Muscle of back (tissue), 13 donors: ENCODE data around the gene CCDC74B. TPM values are rescaled to one million over a fixed set of nuclear protein-coding genes. Genes with fewer than 3 reads are reported as not detected.
"Not testable (repeated sequence)": the region's sequence is repeated elsewhere in the genome, so short reads cannot be mapped to it uniquely, and the experiment has no call there.

Experiments used
- DNase-seq, 3 donors: peaks; one replicate each; pipeline versions ENCODE4 v3.0.0 to v3.0.0-alpha.2; 2013
- long read RNA-seq, 9 donors: transcript quantifications; one replicate each; lab custom pipeline, GENCODE V29; 2026
- polyA plus RNA-seq, 10 donors: library from polyadenylated mRNA; unstranded; fragments of 120-200 nt; gene quantifications; one replicate each; pipeline ENCODE4 v1.2.1, GENCODE V29; 2013; ENCODE audit not compliant: insufficient read length in 10 of 10

The CCDC74B gene
- 1 to 10 TPM in 7 of 10 donors, under 1 TPM in 3; 0.59 to 3.0 (median 1.7) TPM for polyA plus RNA-seq
- long read RNA-seq, donor 1: 0 reads
- long read RNA-seq, donor 2: 0 reads
- long read RNA-seq, donor 3: 0 reads
- long read RNA-seq, donor 4: 0 reads
- long read RNA-seq, donor 5: 0 reads
- long read RNA-seq, donor 6: 0 reads
- long read RNA-seq, donor 7, partial matches to known transcripts: 0 of 1 reads
- long read RNA-seq, donor 7, other reads (novel, unspliced or antisense): 0 of 1 reads
- long read RNA-seq, donor 8: 0 reads
- long read RNA-seq, donor 9: 0 reads

DNA sequence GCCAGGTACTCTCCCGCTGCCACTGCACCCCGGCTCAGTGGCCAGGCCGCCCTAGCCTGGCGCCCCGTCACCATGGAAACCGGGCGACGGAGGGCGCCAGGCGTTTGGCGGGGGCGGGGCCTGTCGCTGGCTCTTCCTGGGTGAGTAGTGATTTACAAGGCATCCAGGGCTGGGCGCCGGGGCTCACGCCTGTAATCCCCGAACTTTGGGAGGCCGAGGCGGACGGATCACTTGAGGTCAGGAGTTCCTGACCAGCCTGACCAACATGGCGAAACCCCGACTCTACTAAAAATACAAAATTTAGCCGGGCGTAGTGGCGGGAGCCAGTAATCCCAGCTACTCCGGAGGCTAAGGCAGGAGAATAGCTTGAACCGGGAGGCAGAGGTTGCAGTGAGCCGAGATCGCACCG, at the start of gene CCDC74B:
Gene CCDC74B (minus strand): TSS at position 107 of the 409 bp plus-strand sequence. CDS start 116 bp downstream, outside the sequence.
- peak; percentile 16 to 35 (median 16) for DNase-seq

DNA sequence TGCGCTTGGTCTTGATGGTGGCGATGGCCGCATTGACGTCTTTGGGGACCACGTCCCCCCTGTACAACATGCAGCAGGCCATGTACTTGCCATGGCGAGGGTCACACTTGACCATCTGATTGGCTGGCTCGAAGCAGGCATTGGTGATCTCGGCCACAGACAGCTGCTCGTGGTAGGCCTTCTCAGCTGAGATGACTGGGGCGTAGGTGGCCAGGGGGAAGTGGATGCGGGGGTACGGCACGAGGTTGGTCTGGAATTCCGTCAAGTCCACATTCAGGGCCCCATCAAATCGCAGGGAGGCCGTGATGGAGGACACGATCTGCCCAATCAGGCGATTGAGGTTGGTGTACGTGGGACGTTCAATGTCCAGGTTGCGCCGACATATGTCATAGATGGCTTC, 48.9 kb upstream of the CCDC74B start:
- not testable (repeated sequence) for DNase-seq

DNA sequence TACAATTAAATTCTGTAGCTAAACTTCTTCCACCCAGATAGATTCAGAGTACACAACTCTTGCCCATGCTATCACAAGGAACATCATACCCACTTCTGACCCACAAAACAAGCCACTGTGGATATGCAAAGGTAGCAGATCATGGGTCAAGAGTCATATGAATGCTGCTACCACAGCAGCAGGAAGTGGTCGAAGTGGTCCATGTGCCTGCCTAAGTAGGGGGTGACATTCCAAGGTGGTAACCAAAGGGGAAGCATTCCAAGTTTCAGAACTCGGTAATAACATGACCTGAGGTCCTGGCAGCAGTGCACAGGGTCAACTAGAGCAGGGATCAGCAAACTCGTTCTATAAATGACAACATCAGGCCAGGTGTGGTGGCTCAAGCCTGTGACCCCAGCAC, 47.5 kb upstream of the CCDC74B start:
- not testable (repeated sequence) for DNase-seq

DNA sequence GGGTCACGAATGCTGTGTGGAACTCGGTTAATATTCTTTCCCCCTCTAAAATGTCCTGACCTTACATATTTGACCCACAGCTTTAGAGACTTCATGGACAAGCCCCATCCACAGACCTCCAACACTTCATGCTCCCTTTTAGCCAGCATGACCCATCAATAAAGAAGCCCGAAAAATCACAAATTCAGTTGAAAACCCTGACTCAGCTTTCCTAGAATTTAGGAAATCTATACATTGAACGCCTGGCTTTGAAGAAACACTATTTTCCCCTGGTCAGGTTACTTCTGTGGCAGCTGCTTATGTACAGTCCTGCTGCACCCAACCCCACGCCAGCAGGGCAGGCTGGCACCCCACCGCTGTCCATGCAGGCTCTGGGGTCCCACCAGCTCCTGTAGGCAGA, 46.4 kb upstream of the CCDC74B start:
- DNase-seq: not testable (repeated sequence)

DNA sequence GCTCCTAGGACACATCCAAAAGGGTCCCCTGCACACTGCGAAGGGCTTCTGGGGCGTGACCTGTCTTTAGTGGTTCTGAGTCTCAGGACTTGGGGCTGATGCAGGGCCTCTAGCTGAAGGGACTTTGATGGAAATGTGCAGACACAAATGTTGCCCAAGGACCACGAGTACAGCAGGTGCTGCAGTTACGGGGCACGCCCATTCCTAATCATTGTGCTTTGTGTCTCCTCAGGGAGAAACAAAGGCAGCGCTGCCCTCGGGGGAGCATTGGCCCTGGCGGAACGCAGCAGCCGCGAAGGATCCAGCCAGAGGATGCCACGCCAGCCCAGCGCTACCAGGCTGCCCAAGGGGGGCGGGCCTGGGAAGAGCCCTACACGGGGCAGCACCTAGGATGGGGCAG, 45.3 kb upstream of the CCDC74B start:
- DNase-seq: no peak

DNA sequence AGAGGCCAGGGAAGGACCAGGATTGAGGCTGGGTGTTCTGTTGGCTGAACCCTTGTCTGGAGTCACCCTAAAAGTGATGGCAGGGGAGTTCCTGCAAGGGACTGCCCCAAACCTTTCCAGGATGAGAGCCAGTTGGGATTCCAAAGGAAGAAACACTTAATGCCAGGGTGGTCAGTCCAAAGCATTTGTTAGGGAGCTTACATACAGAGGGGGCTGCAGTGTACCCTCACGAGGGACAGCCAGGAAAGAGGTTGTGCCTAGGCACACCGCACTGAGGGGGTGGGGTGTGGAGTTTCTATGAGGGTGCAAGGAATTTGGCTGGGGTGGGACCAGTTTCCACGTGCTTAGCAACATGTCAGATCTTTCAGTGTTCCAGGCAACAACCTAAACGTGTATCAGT, 44.0 kb upstream of the CCDC74B start:
- DNase-seq: not testable (repeated sequence)

DNA sequence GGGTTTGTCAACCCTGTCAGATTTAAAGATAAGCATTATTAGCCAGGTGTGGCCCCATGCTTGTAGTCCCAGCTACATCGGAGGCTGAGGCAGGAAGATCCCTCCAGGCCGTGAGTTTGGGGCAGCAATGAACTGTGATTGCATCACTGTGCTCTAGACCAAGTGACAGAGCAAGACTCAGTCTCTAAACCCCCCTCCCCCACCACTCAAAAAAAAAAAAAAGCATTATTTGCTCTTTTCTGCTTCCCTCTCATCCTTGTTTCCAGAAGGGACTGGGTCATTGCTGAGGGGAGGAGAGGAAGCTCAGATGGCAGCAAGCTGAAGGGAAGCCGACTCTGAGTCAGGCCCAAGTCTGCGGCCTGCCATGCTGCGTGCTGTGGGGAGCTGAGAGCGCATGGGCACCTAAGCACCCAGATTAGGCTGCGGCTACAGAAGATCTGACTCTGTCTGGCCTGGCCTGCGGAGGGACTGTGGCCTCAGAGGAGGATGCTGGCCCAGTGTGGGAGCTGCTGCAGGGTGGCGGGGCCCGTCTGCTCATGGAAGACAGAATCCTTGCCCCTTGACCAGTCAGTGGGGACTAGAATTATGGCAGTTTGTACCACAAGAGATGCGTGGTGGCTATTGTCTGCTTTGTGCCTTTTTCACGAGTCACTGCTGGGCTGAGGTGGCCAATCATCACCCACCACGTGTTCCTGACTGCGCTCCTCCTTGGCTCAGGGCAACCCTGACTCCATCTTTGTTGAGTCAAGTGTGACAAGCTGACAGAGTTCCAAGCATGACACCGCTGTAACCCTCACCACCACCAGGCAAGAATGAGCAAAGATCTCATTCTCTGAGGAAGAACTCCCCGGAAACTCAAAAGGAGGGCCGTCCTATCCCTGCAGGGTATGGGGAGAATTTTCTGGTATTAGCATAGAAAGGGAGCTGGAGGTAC, 43.2 kb upstream of the CCDC74B start:
- not testable (repeated sequence) for DNase-seq

DNA sequence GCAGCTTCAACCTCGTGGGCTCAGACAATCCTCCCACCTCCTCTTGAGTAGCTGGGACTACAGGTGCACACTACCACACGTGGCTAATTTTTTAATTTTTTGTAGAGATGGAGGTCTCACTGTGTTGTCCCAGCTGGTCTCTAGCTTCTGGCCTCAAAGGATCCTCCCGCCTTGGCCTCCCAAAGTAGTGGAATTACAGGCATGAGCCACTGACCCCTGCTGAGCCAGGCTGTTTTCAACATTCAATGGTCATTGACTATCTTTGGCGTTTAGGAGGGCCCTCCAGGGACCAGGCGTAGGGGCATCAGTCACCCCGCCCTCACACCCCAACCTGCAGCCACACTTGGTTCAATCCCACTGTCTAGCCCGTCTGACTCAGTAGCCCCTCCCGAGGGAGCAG, 42.4 kb upstream of the CCDC74B start:
- DNase-seq: no peak

DNA sequence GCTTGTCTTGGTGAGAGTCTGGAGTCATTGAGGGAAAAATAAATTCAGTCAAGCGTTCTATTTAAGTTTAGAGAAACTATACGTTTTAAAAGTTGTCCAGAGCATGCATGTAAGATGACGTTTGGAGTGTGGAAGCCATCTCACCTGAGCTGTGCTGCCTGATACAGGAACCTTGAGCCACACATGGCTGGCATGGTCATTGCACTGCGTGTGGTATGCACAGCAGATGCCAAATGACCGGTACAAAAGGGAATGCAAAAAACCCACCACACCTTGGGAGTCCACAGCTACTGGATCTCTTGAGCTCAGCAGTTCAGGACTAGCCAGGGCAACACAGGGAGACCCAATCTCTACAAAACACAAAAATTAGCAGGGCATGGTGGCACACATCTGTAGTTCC, 41.5 kb upstream of the CCDC74B start:
- DNase-seq: no peak

DNA sequence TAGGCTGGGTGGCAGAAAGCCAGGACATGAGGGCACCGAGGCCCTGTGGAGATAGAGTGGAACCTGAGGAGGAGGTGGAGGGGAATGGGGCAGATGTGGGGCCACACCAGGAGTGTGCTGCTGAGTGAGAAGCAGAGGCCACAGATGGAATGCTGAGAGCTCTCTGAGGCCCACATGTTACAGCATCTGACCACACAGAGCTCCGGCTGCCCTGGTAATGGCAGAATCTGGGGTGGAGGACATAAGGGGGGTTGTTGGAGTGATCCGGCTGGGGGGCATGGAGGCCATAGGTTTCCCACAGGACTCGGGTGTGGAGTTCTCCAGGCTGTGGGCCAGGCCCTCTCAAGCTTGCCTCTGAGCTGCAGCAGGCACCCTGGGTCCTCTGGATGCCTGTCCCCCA, 41.0 kb upstream of the CCDC74B start:
- DNase-seq: no peak

DNA sequence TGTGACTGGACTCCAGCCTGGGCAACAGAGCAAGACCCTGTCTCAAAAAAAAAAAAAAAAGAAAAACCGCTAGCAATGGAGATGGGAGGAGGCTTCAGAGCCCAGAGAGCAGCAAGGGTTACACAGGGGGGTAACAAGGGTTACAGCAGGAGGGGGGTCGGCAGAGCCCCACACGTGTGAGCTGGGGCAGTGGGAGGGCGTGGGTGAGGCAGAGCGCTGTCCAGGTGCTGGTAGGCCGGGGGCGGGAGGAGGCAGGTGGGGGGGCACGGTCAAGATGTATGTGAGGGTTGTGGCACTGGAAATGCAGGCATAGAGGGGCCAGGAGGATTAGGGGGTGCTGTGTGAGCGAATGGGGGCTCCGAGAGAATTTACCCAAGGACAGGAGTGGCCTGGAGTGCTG, 40.5 kb upstream of the CCDC74B start:
- DNase-seq: no peak

DNA sequence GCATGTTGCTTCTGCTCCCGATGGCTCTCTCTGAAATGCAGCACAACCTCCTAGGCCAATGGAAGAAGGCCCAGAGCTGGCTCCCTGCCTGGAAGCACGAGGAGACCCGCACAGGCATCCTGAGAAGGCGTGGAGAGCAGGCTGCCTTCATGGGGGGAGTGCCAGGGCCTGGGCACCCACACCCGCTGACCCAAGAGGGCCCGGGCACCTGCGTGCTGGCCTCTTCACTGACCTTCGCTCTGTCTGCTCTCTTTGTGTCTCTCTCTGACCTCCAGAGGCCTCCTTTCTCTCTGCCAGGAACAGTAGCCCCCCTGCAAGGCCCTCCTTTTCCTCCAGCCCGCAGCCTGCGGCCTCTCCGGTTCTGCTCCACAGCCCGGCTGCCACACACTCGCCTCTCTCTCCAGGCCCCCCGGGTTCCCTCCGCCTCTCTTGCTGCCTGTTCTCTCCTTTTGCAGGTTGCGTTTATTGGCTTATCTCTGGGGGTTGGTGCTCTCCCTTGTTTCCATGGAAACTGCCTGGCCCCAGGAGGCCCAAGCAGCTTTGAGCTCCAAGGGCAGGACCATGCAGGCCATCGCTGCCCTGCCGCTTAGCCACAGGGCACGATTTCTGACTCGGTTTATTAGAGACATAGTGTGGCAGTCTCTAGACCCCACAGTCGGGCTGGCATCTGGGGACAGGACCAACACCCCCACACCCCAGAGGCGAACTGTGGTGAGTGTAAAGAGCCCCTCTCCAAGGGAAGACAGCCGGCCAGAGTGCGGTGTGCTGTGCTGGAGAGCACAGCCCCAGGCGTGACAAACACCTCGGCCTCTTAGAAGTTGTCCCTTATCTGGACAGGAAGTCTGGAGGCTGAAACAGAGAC, 38.8 kb upstream of the CCDC74B start:
- DNase-seq: peak; percentile 10 to 71 (median 45)

DNA sequence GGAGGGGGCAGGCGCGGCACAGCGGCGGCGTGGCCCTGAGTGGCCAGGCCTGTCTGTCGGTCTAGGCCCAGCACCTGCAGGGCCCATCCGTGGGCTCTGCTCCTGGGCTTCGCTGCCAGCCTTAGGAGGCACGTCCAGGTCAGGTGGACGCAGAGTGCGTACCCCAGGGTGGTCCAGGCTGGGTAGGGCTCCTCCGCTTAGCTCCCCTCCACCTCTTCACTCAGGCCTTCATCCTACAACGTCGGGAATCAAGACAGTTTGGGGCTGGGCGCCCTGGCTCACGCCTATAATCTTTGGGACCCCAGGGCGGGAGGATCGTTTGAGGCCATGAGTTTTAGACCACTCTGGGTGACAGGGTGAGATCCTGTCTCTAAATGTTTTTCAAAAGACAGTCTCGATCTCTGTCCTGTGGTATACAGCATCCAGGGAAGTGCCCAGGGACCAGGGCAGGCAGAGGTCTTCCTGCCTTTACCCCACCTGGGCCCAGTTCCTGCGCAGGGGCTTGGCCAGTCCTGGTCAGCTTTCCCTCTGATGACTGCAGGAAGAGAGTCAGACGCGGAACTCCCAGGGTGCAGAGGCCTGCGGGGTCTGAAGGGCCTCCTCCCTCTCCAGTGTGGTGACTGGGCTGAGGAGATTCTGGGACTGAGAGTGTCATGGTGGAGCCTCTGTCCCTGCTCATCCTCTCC, 38.1 kb upstream of the CCDC74B start:
- DNase-seq: peak in 2 of 3 donors; percentile 1 to 57

DNA sequence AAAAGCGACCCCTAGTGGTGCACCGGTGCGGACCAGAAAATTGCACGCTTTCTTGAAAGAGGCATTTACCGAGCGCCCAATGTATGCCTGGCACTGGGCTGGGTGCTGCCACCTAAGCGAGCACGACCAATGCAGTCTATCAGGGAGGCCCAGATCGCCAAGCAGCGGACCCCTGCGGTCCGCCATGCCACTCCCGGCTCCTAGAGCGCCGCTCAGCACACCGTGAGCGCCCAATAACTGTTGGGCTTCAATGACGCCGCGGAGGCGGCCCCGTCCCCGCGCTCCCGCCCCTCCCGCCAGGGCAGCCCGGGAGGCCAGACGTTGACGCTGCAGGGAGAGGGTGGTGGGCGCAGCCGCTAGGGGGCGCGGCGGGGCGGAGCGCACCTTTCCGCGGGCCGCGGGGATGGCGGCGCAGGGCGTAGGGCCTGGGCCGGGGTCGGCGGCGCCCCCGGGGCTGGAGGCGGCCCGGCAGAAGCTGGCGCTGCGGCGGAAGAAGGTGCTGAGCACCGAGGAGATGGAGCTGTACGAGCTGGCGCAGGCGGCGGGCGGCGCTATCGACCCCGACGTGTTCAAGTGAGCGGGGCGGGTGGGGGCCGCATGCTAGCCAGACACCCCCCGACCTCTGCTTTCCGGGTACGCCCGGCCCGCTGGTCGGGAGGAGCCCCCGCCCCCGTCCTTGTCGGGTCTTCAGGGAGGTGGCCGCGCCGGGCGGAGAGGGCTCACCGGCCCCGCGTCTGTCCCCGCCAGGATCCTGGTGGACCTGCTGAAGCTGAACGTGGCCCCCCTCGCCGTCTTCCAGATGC, 37.2 kb upstream of the CCDC74B start, which contains the start of gene MZT2B:
Gene MZT2B (plus strand): TSS at position 383 of the 803 bp plus-strand sequence. CDS start 21 bp downstream, at position 404.
- DNase-seq: peak; percentile 83 to 95 (median 90)

DNA sequence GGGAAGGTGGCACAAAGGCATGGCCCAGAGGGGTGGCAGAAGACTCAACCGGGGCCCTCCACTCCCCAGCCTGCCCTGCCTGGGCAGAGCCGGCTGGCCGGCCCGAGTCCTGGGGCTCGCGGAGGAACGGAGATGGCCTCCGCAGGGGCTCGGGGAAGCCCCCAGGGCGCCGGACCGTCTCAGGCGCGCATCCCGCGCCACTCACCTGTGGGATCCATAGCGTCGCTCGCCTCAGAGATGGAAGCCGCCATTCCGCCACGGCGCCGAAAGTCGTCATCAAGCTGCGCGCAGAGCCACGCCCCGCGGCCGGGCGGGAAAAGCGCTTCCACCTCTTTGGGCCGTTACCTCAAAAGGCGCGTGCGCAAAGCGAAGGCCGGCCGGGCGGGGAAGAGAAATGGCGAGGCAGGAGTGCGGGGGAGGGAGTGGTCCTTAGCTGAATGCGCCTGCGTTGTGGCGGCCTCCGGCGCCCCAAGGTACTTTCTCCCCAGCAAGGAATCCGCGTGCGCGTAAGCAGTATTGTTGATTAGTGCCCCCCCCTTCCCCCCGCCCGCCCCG, 36.5 kb upstream of the CCDC74B start, which contains the start of gene SMPD4:
Gene SMPD4 (minus strand): TSS at position 278 of the 555 bp plus-strand sequence. CDS start 5,010 bp downstream, outside the sequence.
- peak; percentile 97 to 98 (median 98) for DNase-seq

DNA sequence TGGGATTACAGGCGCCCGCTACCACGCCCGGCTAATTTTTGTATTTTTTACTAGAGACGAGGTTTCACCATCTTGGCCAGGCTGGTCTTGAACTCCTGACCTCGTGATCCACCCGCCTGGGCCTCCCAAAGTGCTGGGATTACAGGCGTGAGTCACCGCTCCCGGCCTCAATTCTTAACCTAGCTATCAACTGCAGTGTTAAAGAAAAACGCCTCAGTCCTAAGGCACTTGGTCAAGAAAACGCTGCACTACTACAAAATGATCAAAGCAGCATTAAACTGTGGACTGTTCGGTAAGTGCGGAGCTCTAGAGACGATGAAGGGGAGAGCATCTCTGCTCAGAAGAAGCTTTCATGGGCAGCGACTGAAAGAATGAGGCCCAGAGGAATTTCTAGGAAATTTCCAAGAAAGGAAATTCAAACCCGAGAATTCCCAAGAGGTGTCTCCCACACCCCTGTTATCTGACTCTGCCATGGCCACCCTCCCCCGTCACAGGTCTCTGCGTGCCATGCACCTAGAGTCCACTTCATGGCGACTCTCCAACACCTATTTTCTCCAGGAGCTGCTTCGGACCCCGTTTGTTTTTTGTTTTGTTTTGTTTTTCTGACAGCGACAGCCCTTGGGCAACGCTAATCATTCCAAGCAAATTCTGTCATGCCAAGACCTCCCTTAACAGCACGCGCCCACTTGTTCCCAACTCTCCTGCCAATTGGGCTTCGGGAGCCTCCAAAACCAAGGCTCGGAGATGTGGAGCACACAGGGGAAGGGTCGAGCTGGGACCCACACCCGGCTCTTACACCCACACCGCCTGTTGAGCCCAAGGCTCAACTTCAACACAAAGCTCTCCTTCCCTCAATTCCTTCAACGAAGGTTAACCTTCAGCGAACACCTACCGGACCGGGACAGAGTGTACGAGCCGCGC, 35.8 kb upstream of the CCDC74B start:
- not testable (repeated sequence) for DNase-seq

DNA sequence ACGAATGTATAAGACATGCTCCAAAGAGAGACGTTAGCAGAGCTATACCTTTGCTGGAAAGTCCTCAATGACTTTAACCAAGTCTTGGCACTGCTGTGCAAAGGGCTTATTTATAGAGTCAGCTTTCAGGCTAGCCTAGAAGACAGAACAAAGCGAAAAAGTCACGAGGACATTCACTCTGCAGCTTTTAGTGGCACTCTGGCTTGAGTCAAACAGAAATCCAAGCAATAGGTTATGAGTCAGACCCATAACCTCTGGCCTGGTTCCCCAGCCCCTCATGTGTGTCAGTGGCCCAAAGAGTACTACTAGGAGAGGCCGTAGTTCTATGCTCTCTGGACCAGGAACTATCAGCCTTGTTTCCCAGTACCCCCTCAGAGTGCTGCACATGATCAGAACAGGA, 30.0 kb upstream of the CCDC74B start:
- DNase-seq: not testable (repeated sequence)

DNA sequence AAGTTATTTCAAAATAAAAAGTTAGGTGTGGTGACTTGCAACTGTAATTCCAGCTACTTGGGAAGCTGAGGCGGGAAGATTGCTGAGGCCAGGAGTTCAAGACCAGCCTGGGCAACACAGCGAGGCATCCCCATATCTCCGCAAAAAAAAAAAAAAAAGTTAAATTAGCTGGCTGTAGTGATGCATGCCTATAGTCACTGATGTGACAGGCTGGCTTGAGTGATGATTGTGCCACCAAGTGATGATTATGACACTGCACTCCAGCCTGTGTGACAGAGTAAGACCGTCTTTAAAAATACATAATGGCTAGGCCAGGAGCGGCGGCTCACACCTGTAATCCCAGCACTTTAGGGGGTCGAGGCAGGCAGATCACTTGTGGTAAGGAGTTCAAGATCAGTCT, 25.0 kb upstream of the CCDC74B start:
- no peak for DNase-seq
